ENCODE measurements around the gene IGSF1. TPM values are rescaled to one million over a fixed set of nuclear protein-coding genes. Genes with fewer than 3 reads are reported as not detected.
"Not testable (repeated sequence)": the region's sequence is repeated elsewhere in the genome, so short reads cannot be mapped to it uniquely, and the experiment has no call there.

The IGSF1 gene
- total RNA-seq, 1 experiment from 2014 or later = not detected

DNA sequence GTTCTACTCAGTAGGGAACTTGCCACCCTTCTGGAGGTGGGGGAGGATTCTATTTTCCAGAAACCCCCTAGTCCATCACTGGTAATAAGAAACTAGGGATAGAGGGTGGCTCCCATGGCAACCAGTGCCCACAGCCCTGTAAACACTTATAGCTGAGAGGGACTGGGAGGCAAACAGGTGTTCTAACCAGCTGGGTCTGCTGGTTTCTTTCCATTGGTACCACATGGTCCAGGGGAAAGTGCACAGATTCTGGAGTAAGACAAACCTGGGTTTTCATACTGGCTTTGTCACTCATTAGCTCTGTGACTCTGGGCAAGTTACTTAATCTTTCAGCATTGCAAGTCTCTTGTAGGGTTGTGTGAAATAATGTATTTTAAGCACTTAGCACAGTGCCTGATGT, 26.9 kb downstream of the IGSF1 start:
- POLR2A ChIA-PET (ENCODE audit: unreplicated experiment) = no interaction called here
- no TSS peak for BruUV-seq (replicated peaks)
- H3K4me1 ChIP-seq (ENCODE audit: insufficient read depth, low read length) = no peaks in the 10 kb centered on the region

DNA sequence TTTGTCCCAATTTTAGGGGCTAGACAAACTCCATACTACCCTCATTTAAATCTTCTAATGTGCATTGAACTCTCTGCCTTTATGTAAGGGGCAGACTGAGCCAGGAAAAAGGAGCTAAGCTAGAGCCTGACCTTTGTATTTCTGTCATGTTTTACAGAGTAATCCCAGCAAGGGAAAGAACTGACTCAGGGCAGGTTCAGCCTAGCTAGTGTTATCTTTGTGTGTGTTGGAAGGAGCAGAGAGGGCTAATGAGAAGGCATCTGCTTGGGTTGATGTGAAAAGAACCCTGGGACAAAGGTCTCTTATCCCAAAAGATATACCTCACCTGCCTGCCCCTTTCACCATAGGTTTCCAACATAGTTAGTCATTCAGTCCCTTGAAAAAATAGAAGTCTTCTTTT, 31.7 kb downstream of the IGSF1 start:
- Histone ChIP-seq H3K79me2 (ENCODE audit: low read length) (no peaks in the 10 kb centered on the region), H3K9me2 (replicated peaks; ENCODE audit: low read length) (no peaks in the 10 kb centered on the region), H3K4me1 (ENCODE audit: insufficient read depth, low read length) (no peaks in the 10 kb centered on the region), H2AFZ (ENCODE audit: low read length) (no peak overlapping the region), H4K20me1 (ENCODE audit: low read length) (no peaks in the 10 kb centered on the region), H3K9ac (ENCODE audit: low read length) (no peak overlapping the region), H3K4me3 (ENCODE audit: low read length) (no peak overlapping the region), H3F3A (ENCODE audit: low read length, unreplicated experiment) (no peaks in the 10 kb centered on the region), H3K4me2 (ENCODE audit: low read length) (no peak overlapping the region), H3K36me3 (ENCODE audit: low read depth, low read length) (no peaks in the 10 kb centered on the region), H3K27ac (ENCODE audit: low read length) (no peak overlapping the region), H3K9me3 (ENCODE audit: low read length) (no peaks in the 10 kb centered on the region), H3K27me3 (ENCODE audit: low read length) (no peaks in the 10 kb centered on the region)
- intact Hi-C loops (cut with micrococcal nuclease) = no loop called here
- no peak for ATAC-seq
- no peak for DNase-seq
- BruUV-seq (replicated peaks) = no TSS peak
- TF ChIP-seq EZH2 (IDR thresholded peaks at IDR 0.05; ENCODE audit: low read length, unreplicated experiment) (no peak), EZH2phosphoT487 (IDR thresholded peaks at IDR 0.05; ENCODE audit: borderline replicate concordance, low read length) (no peak)
- TF ChIP-seq, protein P1, sequence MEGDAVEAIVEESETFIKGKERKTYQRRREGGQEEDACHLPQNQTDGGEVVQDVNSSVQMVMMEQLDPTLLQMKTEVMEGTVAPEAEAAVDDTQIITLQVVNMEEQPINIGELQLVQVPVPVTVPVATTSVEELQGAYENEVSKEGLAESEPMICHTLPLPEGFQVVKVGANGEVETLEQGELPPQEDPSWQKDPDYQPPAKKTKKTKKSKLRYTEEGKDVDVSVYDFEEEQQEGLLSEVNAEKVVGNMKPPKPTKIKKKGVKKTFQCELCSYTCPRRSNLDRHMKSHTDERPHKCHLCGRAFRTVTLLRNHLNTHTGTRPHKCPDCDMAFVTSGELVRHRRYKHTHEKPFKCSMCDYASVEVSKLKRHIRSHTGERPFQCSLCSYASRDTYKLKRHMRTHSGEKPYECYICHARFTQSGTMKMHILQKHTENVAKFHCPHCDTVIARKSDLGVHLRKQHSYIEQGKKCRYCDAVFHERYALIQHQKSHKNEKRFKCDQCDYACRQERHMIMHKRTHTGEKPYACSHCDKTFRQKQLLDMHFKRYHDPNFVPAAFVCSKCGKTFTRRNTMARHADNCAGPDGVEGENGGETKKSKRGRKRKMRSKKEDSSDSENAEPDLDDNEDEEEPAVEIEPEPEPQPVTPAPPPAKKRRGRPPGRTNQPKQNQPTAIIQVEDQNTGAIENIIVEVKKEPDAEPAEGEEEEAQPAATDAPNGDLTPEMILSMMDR (conservative IDR thresholded peaks at IDR 0.05; ENCODE audit: low read depth, low read length) = no peak
- ChIA-PET POLR2A (ENCODE audit: unreplicated experiment) (no interaction called here), CTCF (no interaction called here)

More for the DNA sequence above, 26.9 kb downstream of the IGSF1 start:
- H3K9ac ChIP-seq (ENCODE audit: low read length) = no peak overlapping the region
- no peaks in the 10 kb centered on the region for H3K9me2 ChIP-seq (replicated peaks; ENCODE audit: low read length)
- H3K27ac ChIP-seq (ENCODE audit: low read length) = no peak overlapping the region
- intact Hi-C loops (cut with micrococcal nuclease) = no loop called here
- no peak overlapping the region for H3K4me3 ChIP-seq (ENCODE audit: low read length)
- no peaks in the 10 kb centered on the region for H3K36me3 ChIP-seq (ENCODE audit: low read depth, low read length)
- ATAC-seq = no peak
- no peak for TF ChIP-seq EZH2phosphoT487 (IDR thresholded peaks at IDR 0.05; ENCODE audit: borderline replicate concordance, low read length)
- no peak for TF ChIP-seq EZH2 (IDR thresholded peaks at IDR 0.05; ENCODE audit: low read length, unreplicated experiment)
- TF ChIP-seq, protein P1 (conservative IDR thresholded peaks at IDR 0.05; ENCODE audit: low read depth, low read length) = no peak
- H3F3A ChIP-seq (ENCODE audit: low read length, unreplicated experiment) = no peaks in the 10 kb centered on the region
- CTCF ChIA-PET = no interaction called here
- H2AFZ ChIP-seq (ENCODE audit: low read length) = no peak overlapping the region
- no peak overlapping the region for H3K4me2 ChIP-seq (ENCODE audit: low read length)
- DNase-seq = no peak
- no peaks in the 10 kb centered on the region for H3K9me3 ChIP-seq (ENCODE audit: low read length)
- no peaks in the 10 kb centered on the region for H4K20me1 ChIP-seq (ENCODE audit: low read length)
- no peaks in the 10 kb centered on the region for H3K79me2 ChIP-seq (ENCODE audit: low read length)
- no peaks in the 10 kb centered on the region for H3K27me3 ChIP-seq (ENCODE audit: low read length)

DNA sequence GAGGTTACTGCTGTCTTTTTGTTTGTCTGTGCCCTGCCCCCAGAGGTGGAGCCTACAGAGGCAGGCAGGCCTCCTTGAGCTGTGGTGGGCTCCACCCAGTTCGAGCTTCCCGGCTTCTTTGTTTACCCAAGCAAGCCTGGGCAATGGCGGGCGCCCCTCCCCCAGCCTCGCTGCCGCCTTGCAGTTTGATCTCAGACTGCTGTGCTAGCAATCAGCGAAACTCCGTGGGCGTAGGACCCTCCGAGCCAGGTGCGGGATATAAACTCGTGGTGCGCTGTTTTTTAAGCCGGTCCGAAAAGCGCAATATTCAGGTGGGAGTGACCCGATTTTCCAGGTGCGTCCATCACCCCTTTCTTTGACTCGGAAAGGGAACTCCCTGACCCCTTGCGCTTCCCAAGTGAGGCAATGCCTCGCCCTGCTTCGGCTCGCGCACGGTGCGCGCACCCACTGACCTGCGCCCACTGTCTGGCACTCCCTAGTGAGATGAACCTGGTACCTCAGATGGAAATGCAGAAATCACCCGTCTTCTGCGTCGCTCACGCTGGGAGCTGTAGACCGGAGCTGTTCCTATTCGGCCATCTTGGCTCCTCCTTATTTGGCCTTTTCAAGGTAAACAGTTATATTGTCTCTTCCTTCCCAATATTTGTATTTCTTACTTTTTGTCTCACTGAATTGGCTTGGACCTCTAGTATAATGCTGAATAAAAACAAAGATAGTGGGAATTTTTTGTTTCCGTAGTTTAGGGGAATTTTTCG, 37.9 kb downstream of the IGSF1 start:
- H3K4me1 ChIP-seq (ENCODE audit: insufficient read depth, low read length); H3K9me3 ChIP-seq (ENCODE audit: low read length); intact Hi-C loops (cut with micrococcal nuclease); H3K9me2 ChIP-seq (replicated peaks; ENCODE audit: low read length); H3K79me2 ChIP-seq (ENCODE audit: low read length); ATAC-seq; H3F3A ChIP-seq (ENCODE audit: low read length, unreplicated experiment); CTCF ChIA-PET; H3K4me3 ChIP-seq (ENCODE audit: low read length); H4K20me1 ChIP-seq (ENCODE audit: low read length); BruUV-seq (replicated peaks); DNase-seq; H3K27me3 ChIP-seq (ENCODE audit: low read length); POLR2A ChIA-PET (ENCODE audit: unreplicated experiment); H3K4me2 ChIP-seq (ENCODE audit: low read length); H2AFZ ChIP-seq (ENCODE audit: low read length); H3K27ac ChIP-seq (ENCODE audit: low read length); H3K36me3 ChIP-seq (ENCODE audit: low read depth, low read length); H3K9ac ChIP-seq (ENCODE audit: low read length): not testable (repeated sequence)
